Stimulated activated naive CD8-positive, alpha-beta T cell treated with anti-CD3 and anti-CD28 coated beads, Interleukin-15, amount 100 ng/mL, for 72 hours (primary cell): ENCODE data around the gene AK4.

Experiments used
- ATAC-seq: fragments of 150-1000 bp; cut with Tn5 transposase; 2 replicates; pipeline ENCODE4 v1.10.0; 2021; ENCODE audit warnings: mild to moderate bottlenecking, moderate library complexity
- DNase-seq, 2 donors: peaks; one replicate each; pipeline ENCODE4 v3.0.0; 2021 to 2022
- H3K27ac Mint-ChIP-seq, 2 donors: one replicate each; pipeline ENCODE4 v1.8.0; 2022; ENCODE audit warnings: mild to moderate bottlenecking in 2 of 2, mixed read lengths in 2 of 2, moderate library complexity in 2 of 2
- H3K27me3 Mint-ChIP-seq: one replicate; pipeline ENCODE4 v1.8.0; 2022; ENCODE audit warnings: mixed read lengths
- H3K4me1 Mint-ChIP-seq: one replicate; pipeline ENCODE4 v1.8.0; 2022; ENCODE audit warnings: mild to moderate bottlenecking, mixed read lengths
- H3K4me3 Mint-ChIP-seq, 2 donors: one replicate each; pipeline ENCODE4 v1.8.0; 2022; ENCODE audit warnings: mild to moderate bottlenecking in 2 of 2, mixed read lengths in 2 of 2, moderate library complexity in 1 of 2
- H3K9me3 Mint-ChIP-seq, 2 donors: one replicate each; pipeline ENCODE4 v1.8.0; 2022; ENCODE audit warnings: mixed read lengths in 2 of 2

Gene AK4

GRCh38 chr1:65164633-65165032, 16.6 kb downstream of the AK4 start:
- Mint-ChIP-seq H3K27ac (no peak overlapping the region), H3K27me3 (peaks cover 9% of the 10 kb centered on the region), H3K4me3 (no peak overlapping the region), H3K4me1 (peaks cover 22% of the 10 kb centered on the region), H3K9me3 (no peaks in the 10 kb centered on the region)
- DNase-seq (no peak), ATAC-seq (no peak)

GRCh38 chr1:65165269-65165993, 17.4 kb downstream of the AK4 start:
- H3K4me1 Mint-ChIP-seq, result peaks cover 22% of the 10 kb centered on the region
- no peak for ATAC-seq

GRCh38 chr1:65166572-65167305, 18.7 kb downstream of the AK4 start:
- H3K27ac Mint-ChIP-seq, result no peak overlapping the region

More at GRCh38 chr1:65165269-65165993, 17.4 kb downstream of the AK4 start:
- Mint-ChIP-seq H3K4me3 (no peak overlapping the region), H3K27ac (no peak overlapping the region), H3K9me3 (no peaks in the 10 kb centered on the region), H3K27me3 (peaks cover 9% of the 10 kb centered on the region)
- no peak for DNase-seq

GRCh38 chr1:65167586-65168242, 19.7 kb downstream of the AK4 start:
- H3K9me3 Mint-ChIP-seq, result no peaks in the 10 kb centered on the region
- no peak for DNase-seq
- H3K4me1 Mint-ChIP-seq, result peaks cover 22% of the 10 kb centered on the region
- ATAC-seq, result no peak
- H3K4me3 Mint-ChIP-seq, result no peak overlapping the region
- peaks cover 9% of the 10 kb centered on the region for H3K27me3 Mint-ChIP-seq
- no peak overlapping the region for H3K27ac Mint-ChIP-seq

More at GRCh38 chr1:65166572-65167305, 18.7 kb downstream of the AK4 start:
- ATAC-seq, result no peak
- Mint-ChIP-seq H3K4me1 (peaks cover 22% of the 10 kb centered on the region), H3K27me3 (peaks cover 9% of the 10 kb centered on the region), H3K9me3 (no peaks in the 10 kb centered on the region), H3K4me3 (no peak overlapping the region)
- no peak for DNase-seq

- no peak overlapping the region for H3K4me3 Mint-ChIP-seq
- no peaks in the 10 kb centered on the region for H3K9me3 Mint-ChIP-seq
- ATAC-seq (no peak), DNase-seq (no peak)
- peaks cover under 1% of the 10 kb centered on the region for H3K27me3 Mint-ChIP-seq
- peak overlapping the region in 1 of 2 donors; percentile 33 for H3K27ac Mint-ChIP-seq
- peaks cover 13% of the 10 kb centered on the region for H3K4me1 Mint-ChIP-seq
Observed at GRCh38 chr1:65168867-65169266, 20.9 kb downstream of the AK4 start.

- Mint-ChIP-seq H3K4me3 (no peak overlapping the region), H3K4me1 (peaks cover 13% of the 10 kb centered on the region), H3K27me3 (no peaks in the 10 kb centered on the region), H3K27ac (peak overlapping the region in 1 of 2 donors; percentile 22), H3K9me3 (no peaks in the 10 kb centered on the region)
- DNase-seq (no peak), ATAC-seq (no peak)
Observed at GRCh38 chr1:65170511-65171142, 22.6 kb downstream of the AK4 start.

GRCh38 chr1:65172936-65173690, 25.1 kb downstream of the AK4 start:
- no peaks in the 10 kb centered on the region for H3K27me3 Mint-ChIP-seq
- H3K4me1 Mint-ChIP-seq, result peaks cover 9% of the 10 kb centered on the region
- no peak overlapping the region for H3K4me3 Mint-ChIP-seq
- no peak for DNase-seq
- ATAC-seq, result no peak
- no peaks in the 10 kb centered on the region for H3K9me3 Mint-ChIP-seq
- no peak overlapping the region for H3K27ac Mint-ChIP-seq

- no peak overlapping the region for H3K27ac Mint-ChIP-seq
- ATAC-seq, result no peak
- peaks cover 9% of the 10 kb centered on the region for H3K4me1 Mint-ChIP-seq
- H3K27me3 Mint-ChIP-seq, result no peaks in the 10 kb centered on the region
- DNase-seq, result no peak
- H3K4me3 Mint-ChIP-seq, result no peak overlapping the region
- H3K9me3 Mint-ChIP-seq, result no peaks in the 10 kb centered on the region
Observed at GRCh38 chr1:65174585-65174984, 26.6 kb downstream of the AK4 start.

GRCh38 chr1:65175171-65176055, 27.4 kb downstream of the AK4 start:
- DNase-seq (no peak), ATAC-seq (no peak)
- H3K4me1 Mint-ChIP-seq, result peaks cover 9% of the 10 kb centered on the region
- H3K27me3 Mint-ChIP-seq, result no peaks in the 10 kb centered on the region
- H3K4me3 Mint-ChIP-seq, result no peak overlapping the region
- H3K9me3 Mint-ChIP-seq, result no peaks in the 10 kb centered on the region
- H3K27ac Mint-ChIP-seq, result no peak overlapping the region

- H3K9me3 Mint-ChIP-seq, result no peaks in the 10 kb centered on the region
- peaks cover 9% of the 10 kb centered on the region for H3K4me1 Mint-ChIP-seq
- DNase-seq (no peak), ATAC-seq (no peak)
- H3K27me3 Mint-ChIP-seq, result no peaks in the 10 kb centered on the region
- H3K4me3 Mint-ChIP-seq, result no peak overlapping the region
- no peak overlapping the region for H3K27ac Mint-ChIP-seq
Observed at GRCh38 chr1:65176056-65176450, 28.1 kb downstream of the AK4 start.

GRCh38 chr1:65176591-65176990, 28.6 kb downstream of the AK4 start:
- DNase-seq, result no peak
- Mint-ChIP-seq H3K27ac (no peak overlapping the region), H3K27me3 (no peaks in the 10 kb centered on the region), H3K4me1 (peaks cover 9% of the 10 kb centered on the region), H3K4me3 (no peak overlapping the region), H3K9me3 (no peaks in the 10 kb centered on the region)
- no peak for ATAC-seq

GRCh38 chr1:65177457-65177856, 29.5 kb downstream of the AK4 start:
- Mint-ChIP-seq H3K4me3 (no peak overlapping the region), H3K4me1 (peaks cover 9% of the 10 kb centered on the region), H3K27ac (no peak overlapping the region), H3K9me3 (no peaks in the 10 kb centered on the region), H3K27me3 (no peaks in the 10 kb centered on the region)
- no peak for ATAC-seq
- DNase-seq, result no peak

GRCh38 chr1:65178235-65178634, 30.2 kb downstream of the AK4 start:
- Mint-ChIP-seq H3K27ac (no peak overlapping the region), H3K4me1 (peaks cover 9% of the 10 kb centered on the region), H3K4me3 (no peak overlapping the region), H3K27me3 (no peaks in the 10 kb centered on the region), H3K9me3 (no peaks in the 10 kb centered on the region)
- no peak for ATAC-seq
- DNase-seq, result no peak

- no peak for DNase-seq
- Mint-ChIP-seq H3K9me3 (no peaks in the 10 kb centered on the region), H3K4me3 (no peak overlapping the region), H3K4me1 (peaks cover 5% of the 10 kb centered on the region), H3K27ac (no peak overlapping the region), H3K27me3 (no peaks in the 10 kb centered on the region)
- ATAC-seq, result no peak
Observed at GRCh38 chr1:65179148-65179547, 31.1 kb downstream of the AK4 start.
